ENCODE results near the gene KCNK4. TPM values are rescaled to one million over a fixed set of nuclear protein-coding genes. Genes with fewer than 3 reads are reported as not detected.

The KCNK4 gene
- total and polyA plus RNA-seq, 7 donors = 0.71 TPM; not detected in 6

DNA sequence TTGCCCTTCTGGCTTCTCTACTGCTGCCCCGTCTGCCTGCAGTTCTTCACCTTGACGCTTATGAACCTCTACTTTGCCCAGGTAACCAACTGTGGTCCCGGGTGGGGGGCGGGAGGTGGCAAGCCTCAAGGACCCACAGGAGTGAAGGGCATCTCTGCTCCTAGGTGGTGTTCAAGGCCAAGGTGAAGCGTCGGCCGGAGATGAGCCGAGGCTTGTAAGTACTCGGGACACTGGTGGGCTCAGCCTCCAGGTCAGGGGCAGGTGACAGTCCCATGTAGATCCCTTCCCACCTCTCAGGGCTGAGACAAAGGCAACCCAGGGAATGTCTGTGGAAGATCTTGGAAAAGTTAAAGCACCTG is 4.3 kb upstream of the KCNK4 start:
- WGBS, 2 donors = 87 to 93% methylated on average over 9 of the region's 9 CpGs
- TF ChIP-seq EP300 (IDR thresholded peaks at IDR 0.05) (no peak), POLR2AphosphoS5 (IDR thresholded peaks at IDR 0.05) (no peak), POLR2A (IDR thresholded peaks at IDR 0.05) (no peak)
- TF ChIP-seq, protein P1, sequence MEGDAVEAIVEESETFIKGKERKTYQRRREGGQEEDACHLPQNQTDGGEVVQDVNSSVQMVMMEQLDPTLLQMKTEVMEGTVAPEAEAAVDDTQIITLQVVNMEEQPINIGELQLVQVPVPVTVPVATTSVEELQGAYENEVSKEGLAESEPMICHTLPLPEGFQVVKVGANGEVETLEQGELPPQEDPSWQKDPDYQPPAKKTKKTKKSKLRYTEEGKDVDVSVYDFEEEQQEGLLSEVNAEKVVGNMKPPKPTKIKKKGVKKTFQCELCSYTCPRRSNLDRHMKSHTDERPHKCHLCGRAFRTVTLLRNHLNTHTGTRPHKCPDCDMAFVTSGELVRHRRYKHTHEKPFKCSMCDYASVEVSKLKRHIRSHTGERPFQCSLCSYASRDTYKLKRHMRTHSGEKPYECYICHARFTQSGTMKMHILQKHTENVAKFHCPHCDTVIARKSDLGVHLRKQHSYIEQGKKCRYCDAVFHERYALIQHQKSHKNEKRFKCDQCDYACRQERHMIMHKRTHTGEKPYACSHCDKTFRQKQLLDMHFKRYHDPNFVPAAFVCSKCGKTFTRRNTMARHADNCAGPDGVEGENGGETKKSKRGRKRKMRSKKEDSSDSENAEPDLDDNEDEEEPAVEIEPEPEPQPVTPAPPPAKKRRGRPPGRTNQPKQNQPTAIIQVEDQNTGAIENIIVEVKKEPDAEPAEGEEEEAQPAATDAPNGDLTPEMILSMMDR (IDR thresholded peaks at IDR 0.05) = no peak
- DNase-seq = no peak
- Histone ChIP-seq H3K4me3 (no peak overlapping the region), H3K4me1 (peaks cover 0 to 39% (median 37%) of the 10 kb centered on the region in 4 donors), H3K9me3 (no peaks in the 10 kb centered on the region), H3K36me3 (peaks cover 0 to 12% (median 6%) of the 10 kb centered on the region in 4 donors), H3K27ac (no peak overlapping the region), H3K27me3 (peaks cover 8 to 26% (median 22%) of the 10 kb centered on the region in 3 donors)
- intact Hi-C loops (cut with DNase I) = no loop called here

DNA sequence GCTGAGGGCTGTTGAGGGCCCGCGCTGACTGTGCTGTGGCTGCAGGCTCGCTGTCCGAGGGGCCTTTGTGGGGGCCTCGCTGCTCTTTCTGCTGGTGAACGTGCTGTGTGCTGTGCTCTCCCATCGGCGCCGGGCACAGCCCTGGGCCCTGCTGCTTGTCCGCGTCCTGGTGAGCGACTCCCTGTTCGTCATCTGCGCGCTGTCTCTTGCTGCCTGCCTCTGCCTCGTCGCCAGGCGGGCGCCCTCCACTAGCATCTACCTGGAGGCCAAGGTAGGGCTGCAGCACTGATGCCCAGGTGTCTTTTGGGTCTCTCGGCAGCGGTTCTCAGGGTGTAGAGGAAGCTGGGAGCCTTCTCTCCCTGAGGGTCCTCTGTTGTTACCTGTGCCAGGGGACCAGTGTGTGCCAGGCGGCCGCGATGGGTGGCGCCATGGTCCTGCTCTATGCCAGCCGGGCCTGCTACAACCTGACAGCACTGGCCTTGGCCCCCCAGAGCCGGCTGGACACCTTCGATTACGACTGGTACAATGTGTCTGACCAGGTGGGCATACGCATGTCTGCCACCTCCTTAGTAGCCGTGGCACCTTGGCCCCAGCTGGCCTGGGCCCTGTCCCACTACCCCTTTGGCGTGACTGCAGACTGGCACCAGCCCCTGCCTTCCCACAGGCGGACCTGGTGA is 3.3 kb upstream of the KCNK4 start:
- no peak overlapping the region for H3K27ac ChIP-seq
- H3K36me3 ChIP-seq = peaks cover 0 to 3% (median 0%) of the 10 kb centered on the region in 4 donors
- DNase-seq = no peak
- H3K4me3 ChIP-seq = no peak overlapping the region
- intact Hi-C loops (cut with DNase I) = no loop called here
- H3K9me3 ChIP-seq = no peaks in the 10 kb centered on the region
- WGBS, 2 donors = 95 to 97% methylated on average over 33 of the region's 33 CpGs
- peaks cover 0 to 48% (median 44%) of the 10 kb centered on the region in 4 donors for H3K4me1 ChIP-seq
- TF ChIP-seq EP300 (IDR thresholded peaks at IDR 0.05) = no peak
- TF ChIP-seq, protein P1 (IDR thresholded peaks at IDR 0.05) = no peak
- H3K27me3 ChIP-seq = peaks cover 18 to 36% (median 32%) of the 10 kb centered on the region in 3 donors

DNA sequence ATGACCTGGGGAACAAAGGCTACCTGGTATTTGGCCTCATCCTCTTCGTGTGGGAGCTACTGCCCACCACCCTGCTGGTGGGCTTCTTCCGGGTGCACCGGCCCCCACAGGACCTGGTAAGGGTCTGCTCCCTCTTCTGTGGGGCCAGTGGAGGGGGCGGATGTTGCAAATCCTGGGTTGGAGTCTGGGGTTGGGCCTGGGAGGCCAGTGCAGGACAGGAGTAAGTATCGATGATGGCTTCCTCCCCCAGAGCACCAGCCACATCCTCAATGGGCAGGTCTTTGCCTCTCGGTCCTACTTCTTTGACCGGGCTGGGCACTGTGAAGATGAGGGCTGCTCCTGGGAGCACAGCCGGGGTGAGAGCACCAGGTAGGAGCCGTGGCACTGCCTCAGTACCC is 2.8 kb upstream of the KCNK4 start:
- peaks cover 0 to 44% (median 38%) of the 10 kb centered on the region in 4 donors for H3K4me1 ChIP-seq
- no peak overlapping the region for H3K4me3 ChIP-seq
- TF ChIP-seq POLR2AphosphoS5 (IDR thresholded peaks at IDR 0.05) (no peak), POLR2A (IDR thresholded peaks at IDR 0.05) (no peak), EP300 (IDR thresholded peaks at IDR 0.05) (no peak)
- TF ChIP-seq, protein P1 (IDR thresholded peaks at IDR 0.05) = no peak
- peaks cover 22 to 42% (median 37%) of the 10 kb centered on the region in 3 donors for H3K27me3 ChIP-seq
- no peaks in the 10 kb centered on the region for H3K9me3 ChIP-seq
- intact Hi-C loops (cut with DNase I) = no loop called here
- WGBS, 2 donors = 92 to 94% methylated on average over 9 of the region's 9 CpGs
- no peak for DNase-seq
- no peaks in the 10 kb centered on the region for H3K36me3 ChIP-seq
- H3K27ac ChIP-seq = no peak overlapping the region

DNA sequence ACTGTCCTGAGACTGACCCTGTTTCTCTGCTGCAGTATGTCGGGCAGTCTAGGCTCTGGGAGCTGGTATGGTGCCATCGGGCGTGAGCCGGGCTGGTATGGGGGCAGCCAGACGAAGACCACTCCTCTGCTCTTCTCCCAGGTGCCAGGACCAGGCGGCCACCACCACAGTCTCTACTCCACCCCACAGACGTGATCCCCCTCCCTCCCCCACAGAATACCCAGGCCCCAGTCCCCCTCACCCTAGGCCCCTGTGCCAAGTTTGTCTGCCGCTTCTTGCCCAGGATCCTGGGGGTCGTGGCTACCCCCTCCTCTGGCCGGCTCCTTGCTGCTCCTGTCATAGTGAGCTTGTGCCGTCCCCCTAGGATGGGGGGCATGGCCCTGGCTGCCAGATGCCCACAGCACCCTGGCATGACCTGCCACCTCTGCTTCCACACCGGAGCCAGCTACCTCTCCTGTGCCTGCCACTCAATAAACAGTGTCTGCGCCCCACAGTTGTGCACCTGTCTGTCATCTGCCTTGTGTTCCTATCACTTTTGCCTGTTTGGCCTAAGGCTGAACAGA is 2.0 kb upstream of the KCNK4 start:
- TF ChIP-seq POLR2AphosphoS5 (IDR thresholded peaks at IDR 0.05) = no peak
- TF ChIP-seq EP300 (IDR thresholded peaks at IDR 0.05) = no peak
- TF ChIP-seq, protein P1 (IDR thresholded peaks at IDR 0.05) = no peak
- no peak for TF ChIP-seq POLR2A (IDR thresholded peaks at IDR 0.05)
- intact Hi-C loops (cut with DNase I) = no loop called here
- no peaks in the 10 kb centered on the region for H3K9me3 ChIP-seq

More for the DNA sequence above, 2.0 kb upstream of the KCNK4 start:
- no peak for DNase-seq
- Histone ChIP-seq H3K4me1 (peaks cover 0 to 37% (median 31%) of the 10 kb centered on the region in 4 donors), H3K27me3 (peaks cover 22 to 49% (median 45%) of the 10 kb centered on the region in 3 donors), H3K36me3 (no peaks in the 10 kb centered on the region), H3K27ac (no peak overlapping the region), H3K4me3 (no peak overlapping the region)
- WGBS, 2 donors = 92 to 95% methylated on average over 13 of the region's 13 CpGs
